GM18511 (cell line): ENCODE measurements around the gene USP2.

Experiments
- ATAC-seq: cut with Tn5 transposase; IDR thresholded peaks from one replicate; pipeline ENCODE4 v1.9.1; 2021; ENCODE audit warnings: mild to moderate bottlenecking, moderate library complexity; ENCODE audit not compliant: unreplicated experiment

USP2 gene

DNA sequence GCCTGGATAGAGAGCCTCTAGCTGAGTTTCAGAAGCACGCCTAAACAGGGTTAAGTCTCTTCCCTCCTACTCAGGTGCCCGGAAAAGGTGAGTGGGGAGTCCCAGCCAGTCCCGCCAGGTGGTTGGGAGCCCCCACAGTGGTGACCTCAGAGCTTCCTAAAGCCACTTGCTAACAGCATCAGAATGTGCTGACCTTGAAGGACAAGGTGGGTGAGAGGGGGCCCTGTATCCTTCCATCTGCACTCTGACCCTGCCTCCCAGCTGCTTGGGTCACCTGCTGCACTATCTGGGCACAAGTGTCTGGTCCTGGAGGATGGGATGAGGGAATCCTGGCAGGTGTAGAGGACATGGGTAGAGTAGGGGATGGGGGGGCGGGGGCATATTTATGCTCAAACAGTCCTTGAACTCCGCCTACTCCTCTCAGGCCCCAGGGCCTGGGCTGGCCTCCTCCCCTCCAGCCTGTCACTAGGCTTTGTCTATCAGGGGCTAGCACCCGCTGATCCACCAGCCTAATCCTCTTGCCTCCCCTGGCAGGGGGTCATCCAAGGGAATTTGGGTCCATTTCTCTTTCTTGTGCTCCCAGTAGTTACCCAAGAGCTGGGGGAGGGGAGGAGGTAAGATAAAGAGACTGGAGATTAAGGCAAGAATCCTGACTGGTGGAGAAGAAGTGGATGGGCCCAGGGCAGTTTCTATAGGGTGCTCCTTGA, 3.4 kb downstream of the USP2 start:
- ATAC-seq: no peak

DNA sequence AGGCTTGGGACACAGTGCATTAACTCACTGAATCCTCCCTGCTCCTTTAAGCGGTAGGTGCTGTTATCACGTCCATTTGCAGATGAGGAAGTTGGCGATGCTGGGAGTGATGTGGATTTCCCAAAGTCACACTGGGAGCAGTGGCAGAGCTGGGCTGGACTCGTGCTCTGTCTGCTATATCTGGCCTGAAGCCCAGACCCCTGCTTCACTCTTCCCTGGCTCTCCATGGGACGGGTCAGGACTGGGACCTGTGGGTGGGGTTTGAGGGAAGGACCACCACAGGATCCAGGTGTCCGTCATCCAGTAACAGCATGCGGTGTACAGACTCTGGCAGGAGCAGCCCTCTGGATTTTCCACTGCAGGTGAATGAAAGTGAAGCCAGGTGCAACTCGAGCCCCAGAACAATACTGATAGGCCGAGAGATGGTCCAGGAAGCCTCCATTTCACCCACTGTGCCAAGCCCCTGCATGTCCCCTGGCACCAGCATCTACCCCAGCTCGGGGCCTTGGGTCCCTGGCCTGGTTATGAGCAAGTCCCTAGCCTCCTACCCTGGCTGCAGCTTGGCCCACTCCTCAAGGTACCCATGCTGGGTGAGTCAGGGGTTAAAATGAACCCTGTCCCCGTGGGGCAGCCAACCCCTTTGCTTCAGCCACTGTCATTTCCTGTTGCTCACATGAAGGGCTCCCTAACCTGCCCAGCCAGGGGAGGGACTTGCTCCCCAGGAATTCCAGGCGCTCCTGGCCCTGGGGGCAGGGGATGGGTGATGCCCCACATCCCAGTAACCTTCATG, 4.2 kb downstream of the USP2 start:
- no peak for ATAC-seq

DNA sequence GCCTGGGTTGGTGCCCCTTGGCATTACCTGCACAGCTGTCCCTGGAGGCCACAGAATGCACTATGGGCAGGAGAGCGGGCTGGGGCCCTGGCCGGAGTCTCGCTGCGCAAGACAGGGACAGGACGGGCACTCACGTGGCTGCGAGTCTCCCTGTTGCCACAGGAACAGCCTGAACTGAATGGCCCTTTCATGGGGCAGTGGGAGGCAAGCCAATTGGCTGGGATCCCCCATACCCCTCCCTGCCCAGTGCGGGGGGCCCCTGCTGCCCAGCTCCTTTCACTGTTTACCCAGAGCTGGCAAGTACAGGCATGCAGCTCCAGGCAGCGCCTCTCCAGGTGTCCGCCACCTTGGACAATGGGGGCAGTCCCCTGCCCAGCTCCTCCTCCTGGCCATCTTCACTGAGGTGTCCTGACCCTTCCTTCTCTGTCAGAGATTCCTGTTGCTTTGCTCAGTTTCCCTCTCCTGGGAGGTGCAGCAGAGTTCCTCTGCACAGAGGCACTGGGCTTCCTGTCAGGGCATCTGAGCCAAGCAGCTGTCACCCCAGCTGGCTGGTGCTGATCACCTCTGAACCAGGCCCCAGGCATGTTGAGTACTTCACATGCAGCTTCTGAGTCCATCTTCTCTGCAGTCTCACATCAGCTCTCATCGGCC, 5.2 kb downstream of the USP2 start:
- no peak for ATAC-seq

- no peak for ATAC-seq
Measured at GRCh38 chr11:119375337-119376196, 5.9 kb downstream of the USP2 start.

- no peak for ATAC-seq
Measured at GRCh38 chr11:119374632-119375336, 6.7 kb downstream of the USP2 start.

DNA sequence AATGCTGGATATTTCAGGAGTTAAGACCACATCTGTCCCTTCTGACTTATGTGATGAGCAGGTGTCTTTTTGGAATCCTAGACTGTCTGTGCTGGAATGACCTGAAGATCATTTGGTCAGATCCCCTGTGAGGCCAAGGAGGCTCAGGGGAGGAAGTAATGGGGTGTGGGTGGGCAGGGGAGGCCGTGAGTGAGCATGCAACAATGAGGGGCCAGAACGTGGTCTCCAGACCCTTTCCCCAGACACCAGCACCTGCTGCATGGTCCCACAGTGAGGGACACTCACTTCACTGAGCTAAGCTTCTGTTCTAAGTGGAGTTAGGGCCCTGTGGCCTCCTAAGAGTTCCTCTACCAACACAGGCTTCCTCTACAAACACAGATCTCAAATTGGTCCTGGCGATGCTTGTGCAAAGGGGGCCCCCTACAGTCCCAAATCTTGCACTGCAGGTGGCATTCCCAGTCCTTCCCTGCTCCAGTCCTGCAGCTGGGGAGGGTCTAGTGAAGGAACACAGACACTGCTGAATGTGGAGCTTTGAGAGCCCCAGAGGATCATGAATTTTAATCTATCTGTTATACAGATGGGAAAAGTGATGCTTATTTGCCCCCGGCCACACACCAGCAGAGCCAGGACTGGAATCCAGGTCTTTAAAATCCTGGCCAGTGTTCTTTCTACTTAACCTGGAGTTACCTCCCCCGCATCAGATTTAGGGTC, 7.4 kb downstream of the USP2 start:
- ATAC-seq: no peak

DNA sequence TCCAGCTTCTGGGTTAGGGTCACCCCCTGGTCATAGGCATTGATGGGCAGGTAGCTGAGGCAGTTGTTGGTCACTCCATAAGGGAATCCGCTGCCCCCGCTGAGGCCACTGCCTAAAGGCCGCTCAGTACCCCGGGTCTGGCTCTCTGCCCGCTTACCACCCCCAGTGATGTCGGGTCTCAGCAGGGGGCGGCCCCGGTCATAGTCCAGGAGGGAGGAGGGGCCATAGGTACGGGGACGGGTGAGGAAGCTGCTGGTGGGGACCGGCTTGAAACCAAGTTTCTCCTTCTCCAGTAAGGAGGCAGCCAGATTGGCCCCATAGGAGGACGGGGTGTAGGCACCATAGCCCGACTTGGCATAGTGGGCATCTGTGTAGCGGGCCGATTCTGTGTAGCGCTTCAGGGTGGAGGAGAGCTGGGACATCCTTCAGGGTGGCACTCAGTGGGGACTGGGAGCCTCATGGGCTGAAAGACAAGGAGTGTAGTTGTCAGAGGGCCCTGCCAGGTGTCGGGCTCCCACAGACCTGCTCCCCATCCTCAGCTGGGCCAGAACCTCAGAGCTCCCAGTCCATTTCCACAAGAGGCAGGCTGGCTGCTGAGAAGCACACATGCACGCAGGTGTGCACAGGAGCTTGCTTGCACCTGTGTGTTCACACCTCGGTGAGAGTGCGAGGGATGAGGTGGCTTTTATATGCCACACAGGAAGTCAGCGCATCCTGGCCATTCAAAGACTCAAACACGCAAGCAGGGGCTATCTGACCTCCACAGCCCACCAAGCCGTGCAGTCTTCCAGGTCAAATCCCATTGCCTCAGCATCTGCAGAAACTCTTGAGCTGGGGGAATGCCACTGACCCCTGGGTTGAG, 8.2 kb downstream of the USP2 start:
- ATAC-seq: no peak

DNA sequence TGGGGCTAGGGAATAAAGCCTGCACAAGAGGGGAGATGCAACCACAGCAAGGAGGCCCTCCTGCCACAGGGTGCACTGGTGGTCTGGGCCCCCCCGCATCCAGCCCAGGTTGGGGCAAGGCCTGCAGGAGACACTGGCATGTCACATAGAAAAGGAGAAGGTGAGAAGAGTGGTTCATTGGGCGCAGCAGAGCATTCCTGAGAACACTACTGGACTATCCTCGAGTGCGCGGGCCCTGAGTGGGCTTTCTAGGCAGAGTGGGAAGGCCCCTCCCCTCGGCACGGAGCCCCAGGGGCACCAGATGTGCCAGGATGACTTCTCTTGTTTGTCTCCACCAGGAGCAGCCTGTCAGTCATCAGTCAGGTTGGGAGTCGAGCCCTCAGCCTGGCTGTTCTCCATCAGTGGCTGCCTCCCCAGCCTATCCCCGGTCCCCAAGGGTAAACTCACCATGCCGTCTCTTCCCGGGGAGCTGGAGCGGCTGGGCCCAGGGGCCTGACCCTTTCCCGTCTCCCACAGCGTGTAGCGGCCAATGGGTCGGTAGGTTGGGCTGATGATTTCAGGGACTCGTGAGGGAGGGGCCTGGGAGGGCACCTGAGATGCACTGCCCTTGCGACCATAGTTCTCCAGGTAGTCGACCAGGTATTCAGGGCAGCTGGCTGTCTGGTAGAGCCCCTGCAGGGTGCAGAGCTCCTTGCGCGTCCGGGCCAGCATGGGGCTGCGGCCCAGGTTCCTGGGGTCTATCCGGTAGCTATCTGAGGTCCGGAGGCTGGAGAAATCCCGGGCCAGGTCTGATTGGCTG, 9.0 kb downstream of the USP2 start:
- ATAC-seq: no peak

- ATAC-seq: no peak
Measured at GRCh38 chr11:119371778-119372182, 9.7 kb downstream of the USP2 start.

DNA sequence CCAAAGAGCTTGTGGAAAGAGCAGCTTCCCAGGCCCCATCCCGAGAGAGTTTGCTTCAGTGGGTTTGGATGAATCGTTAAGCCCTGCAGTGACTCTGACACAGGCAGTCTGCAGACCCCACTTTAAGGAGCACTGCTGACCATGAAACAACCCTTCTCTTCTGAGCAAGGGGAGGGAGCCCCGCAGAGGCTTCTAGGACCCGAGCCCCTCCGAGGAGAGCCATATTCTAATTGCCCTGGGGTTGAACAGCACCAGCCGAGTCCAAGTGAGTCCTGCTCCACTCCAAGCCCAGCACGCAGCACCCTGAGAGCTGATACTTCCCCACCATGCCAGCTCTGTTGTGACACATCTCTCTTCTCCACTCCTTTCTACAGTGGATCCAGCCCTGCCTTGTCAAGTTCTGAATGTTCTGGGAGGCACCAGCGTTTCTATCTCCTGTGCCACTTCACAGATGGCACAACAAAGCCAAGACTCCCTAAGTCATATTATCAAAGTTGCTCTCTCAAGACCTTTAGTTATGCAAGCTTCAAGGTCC, 10.4 kb downstream of the USP2 start:
- no peak for ATAC-seq

- no peak for ATAC-seq
Measured at GRCh38 chr11:119370486-119371046, 10.9 kb downstream of the USP2 start.

- ATAC-seq: no peak
Measured at GRCh38 chr11:119369132-119369925, 12.2 kb downstream of the USP2 start.

- no peak for ATAC-seq
Measured at GRCh38 chr11:119368121-119369034, 13.1 kb downstream of the USP2 start.

GRCh38 chr11:119367661-119368120, 13.8 kb downstream of the USP2 start:
- ATAC-seq: no peak
